H9 (cell line): ENCODE data around the gene CYP27A1. TPM values are rescaled to one million over a fixed set of nuclear protein-coding genes. Genes with fewer than 3 reads are reported as not detected.

ENCODE experiments used
- DNase-seq: peaks from one replicate; pipeline ENCODE4 v3.0.0-alpha.2; 2017
- H2AFZ ChIP-seq: one replicate; pipeline ENCODE4 v1.6.1; 2013; ENCODE audit warnings: mild to moderate bottlenecking, low read length, control low read depth, moderate library complexity
- H2AK5ac ChIP-seq: 2 replicates; pipeline ENCODE4 v1.6.1; 2013; ENCODE audit warnings: low read length, control low read depth, mixed read lengths; ENCODE audit not compliant: insufficient read length
- H2BK120ac ChIP-seq: one replicate; pipeline ENCODE4 v1.6.1; 2013; ENCODE audit warnings: low read depth, mild to moderate bottlenecking, low read length, control low read depth, inconsistent platforms; ENCODE audit not compliant: poor library complexity, severe bottlenecking
- H2BK12ac ChIP-seq: 2 replicates; pipeline ENCODE4 v1.6.1; 2013; ENCODE audit warnings: low read length, control low read depth, mixed read lengths, low read depth; ENCODE audit not compliant: insufficient read length
- H2BK15ac ChIP-seq: 2 replicates; pipeline ENCODE4 v1.6.1; 2013; ENCODE audit warnings: low read depth, low read length, control low read depth
- H2BK20ac ChIP-seq: one replicate; pipeline ENCODE4 v1.6.1; 2013; ENCODE audit warnings: low read depth, mild to moderate bottlenecking, low read length, control low read depth, inconsistent platforms; ENCODE audit not compliant: poor library complexity, severe bottlenecking
- H2BK5ac ChIP-seq: 2 replicates; pipeline ENCODE4 v1.6.1; 2013; ENCODE audit warnings: low read length, control low read depth, mixed read lengths; ENCODE audit not compliant: insufficient read length
- H3K14ac ChIP-seq: 2 replicates; pipeline ENCODE4 v1.6.1; 2013; ENCODE audit warnings: low read length, control low read depth; ENCODE audit not compliant: insufficient read depth
- H3K18ac ChIP-seq: 2 replicates; pipeline ENCODE4 v1.6.1; 2013; ENCODE audit warnings: low read depth, mild to moderate bottlenecking, mixed read lengths, low read length, control low read depth; ENCODE audit not compliant: insufficient read length
- H3K23ac ChIP-seq: 2 replicates; pipeline ENCODE4 v1.6.1; 2013; ENCODE audit warnings: low read length, control low read depth, mixed read lengths, low read depth; ENCODE audit not compliant: insufficient read length
- H3K23me2 ChIP-seq: 2 replicates; pipeline ENCODE4 v1.6.1; 2013; ENCODE audit warnings: low read depth, mild to moderate bottlenecking, mixed read lengths, low read length, control low read depth; ENCODE audit not compliant: insufficient read length, poor library complexity, severe bottlenecking
- H3K27ac ChIP-seq: 2 replicates; pipeline ENCODE4 v1.5.1; 2013; ENCODE audit warnings: low read length, control low read depth, mixed read lengths, low read depth; ENCODE audit not compliant: insufficient read length
- H3K27me3 ChIP-seq: 2 replicates; pipeline ENCODE4 v1.6.1; 2013; ENCODE audit warnings: low read length, control low read depth, inconsistent platforms; ENCODE audit not compliant: insufficient read depth
- H3K4ac ChIP-seq: 2 replicates; pipeline ENCODE4 v1.6.1; 2013; ENCODE audit warnings: low read depth, mild to moderate bottlenecking, control low read depth, inconsistent platforms, low read length, moderate library complexity
- H3K4me1 ChIP-seq: 2 replicates; pipeline ENCODE4 v1.6.1; 2013; ENCODE audit warnings: low read length, control low read depth, inconsistent platforms; ENCODE audit not compliant: insufficient read depth
- H3K4me2 ChIP-seq: 2 replicates; pipeline ENCODE4 v1.6.1; 2013; ENCODE audit warnings: low read length, control low read depth, mixed read lengths; ENCODE audit not compliant: insufficient read length, insufficient read depth
- H3K56ac ChIP-seq: 2 replicates; pipeline ENCODE4 v1.6.1; 2013; ENCODE audit warnings: low read depth, mild to moderate bottlenecking, mixed read lengths, low read length, control low read depth; ENCODE audit not compliant: insufficient read length
- H3K79me1 ChIP-seq: 2 replicates; pipeline ENCODE4 v1.6.1; 2013; ENCODE audit warnings: low read depth, mild to moderate bottlenecking, moderate library complexity, low read length, control low read depth, inconsistent platforms; ENCODE audit not compliant: insufficient read depth, poor library complexity, severe bottlenecking
- H3K79me2 ChIP-seq: 2 replicates; pipeline ENCODE4 v1.6.1; 2013; ENCODE audit warnings: low read length, control low read depth, inconsistent platforms; ENCODE audit not compliant: insufficient read depth
- H3K9ac ChIP-seq: 2 replicates; pipeline ENCODE4 v1.6.1; 2013; ENCODE audit warnings: low read length, control low read depth, mixed read lengths; ENCODE audit not compliant: insufficient read length; ENCODE audit errors: extremely low read depth
- H3K9me3 ChIP-seq: one replicate; pipeline ENCODE4 v1.6.1; 2013; ENCODE audit warnings: low read depth, low read length, inconsistent platforms; ENCODE audit not compliant: control insufficient read depth
- H3T11ph ChIP-seq: one replicate; pipeline ENCODE4 v1.6.1; 2013; ENCODE audit warnings: mild to moderate bottlenecking, low read length, control low read depth, inconsistent platforms
- H4K20me1 ChIP-seq: one replicate; pipeline ENCODE4 v1.6.1; 2013; ENCODE audit not compliant: control insufficient read depth, insufficient read length, insufficient read depth
- H4K5ac ChIP-seq: 2 replicates; pipeline ENCODE4 v1.6.1; 2013; ENCODE audit warnings: low read depth, mild to moderate bottlenecking, mixed read lengths, low read length, control low read depth; ENCODE audit not compliant: insufficient read length
- H4K8ac ChIP-seq: replicated peaks from 2 replicates; pipeline ENCODE4 v1.6.1; 2013; ENCODE audit warnings: low read length, control low read depth, mixed read lengths, low read depth; ENCODE audit not compliant: insufficient read length
- H4K91ac ChIP-seq: 2 replicates; pipeline ENCODE4 v1.6.1; 2013; ENCODE audit warnings: low read depth, mild to moderate bottlenecking, moderate library complexity, mixed read lengths, low read length, control low read depth; ENCODE audit not compliant: insufficient read length
- H3K27ac Mint-ChIP-seq, 3 experiments: 2 replicates in 2 of 3; 3 replicates in 1 of 3; pipeline ENCODE4 v1.8.0; 2020 to 2021; ENCODE audit warnings: mixed read lengths in 3 of 3, mild to moderate bottlenecking in 1 of 3, moderate library complexity in 1 of 3
- H3K27me3 Mint-ChIP-seq: 2 replicates; pipeline ENCODE4 v1.8.0; 2021; ENCODE audit warnings: low read depth, mild to moderate bottlenecking, moderate library complexity, mixed read lengths
- H3K36me3 Mint-ChIP-seq, 3 experiments: 2 replicates in 2 of 3; 3 replicates in 1 of 3; pipeline ENCODE4 v1.8.0; 2020 to 2021; ENCODE audit warnings: low read depth in 3 of 3, mixed read lengths in 3 of 3; ENCODE audit not compliant: insufficient read depth in 1 of 3
- H3K4me1 Mint-ChIP-seq, 2 experiments: 2 replicates each; pipeline ENCODE4 v1.8.0; 2020; ENCODE audit warnings: mixed read lengths in 2 of 2
- H3K4me3 Mint-ChIP-seq, 2 experiments: 2 replicates in 1 of 2; 3 replicates in 1 of 2; pipeline ENCODE4 v1.8.0; 2020 to 2021; ENCODE audit warnings: mild to moderate bottlenecking in 2 of 2, mixed read lengths in 2 of 2, moderate library complexity in 1 of 2
- H3K9me3 Mint-ChIP-seq, 2 experiments: 2 replicates in 1 of 2; 3 replicates in 1 of 2; pipeline ENCODE4 v1.8.0; 2020; ENCODE audit warnings: mild to moderate bottlenecking in 2 of 2, mixed read lengths in 2 of 2, moderate library complexity in 1 of 2
- CTCF ChIP-seq: fragments of 200-600 bp; sonication (generic); conservative IDR thresholded peaks from 3 replicates; pipeline ENCODE4 v1.8.0; 2021; ENCODE audit warnings: antibody characterized with exemption, mild to moderate bottlenecking
- WGBS: extraction: QIAGEN DNeasy Blood & Tissue Kit; methylation state at CpG from one replicate; pipeline ENCODE4 v1.1.7; 2013; ENCODE audit warnings: missing lambda C conversion rate, low lambda C conversion rate, mixed read lengths; ENCODE audit not compliant: insufficient read length; ENCODE audit errors: extremely low coverage; 5-methylcytosine and 5-hydroxymethylcytosine counted together
- total RNA-seq: library from RNA; stranded (reverse); gene quantifications from 2 replicates; pipeline ENCODE4 v1.2.1, GENCODE V29; 2021

CYP27A1 gene
- total RNA-seq, 1 experiment from 2014 or later: 3.1 TPM

- Histone ChIP-seq H4K20me1 (no peaks in the 10 kb centered on the region), H2AFZ (no peak overlapping the region), H3K4ac (no peak overlapping the region), H3K4me2 (no peak overlapping the region), H3K9ac (no peak overlapping the region), H2AK5ac (no peak overlapping the region), H3K9me3 (no peaks in the 10 kb centered on the region), H2BK5ac (no peak overlapping the region), H3K4me1 (peaks cover 2% of the 10 kb centered on the region), H2BK20ac (no peak overlapping the region), H3K23me2 (peaks cover 3% of the 10 kb centered on the region), H3K14ac (no peak overlapping the region), H3K27ac (no peak overlapping the region), H4K91ac (no peak overlapping the region), H2BK12ac (no peak overlapping the region), H2BK15ac (no peak overlapping the region), H3K79me1 (no peaks in the 10 kb centered on the region), H3K56ac (no peak overlapping the region), H3T11ph (no peak overlapping the region), H2BK120ac (no peak overlapping the region), H3K18ac (no peak overlapping the region), H4K5ac (no peak overlapping the region), H3K23ac (no peak overlapping the region), H3K79me2 (no peaks in the 10 kb centered on the region), H3K27me3 (peaks cover 84% of the 10 kb centered on the region), H4K8ac (no peak overlapping the region)
- DNase-seq: no peak
- H3K4me3 Mint-ChIP-seq: peak overlapping the region in 1 of 2 experiments; percentile 85; a peak in 2 of 5 replicates
- peaks cover 0 to 3% of the 10 kb centered on the region in 2 experiments; a peak in 1 of 5 replicates for H3K9me3 Mint-ChIP-seq
- no CpG with 5 or more reads among the region's 10 CpGs for WGBS
- H3K27ac Mint-ChIP-seq: no peak overlapping the region; a peak in 1 of 7 replicates
- no peak for TF ChIP-seq CTCF
- H3K36me3 Mint-ChIP-seq: no peaks in the 10 kb centered on the region
- peaks cover 39 to 67% of the 10 kb centered on the region in 2 experiments for H3K4me1 Mint-ChIP-seq
- H3K27me3 Mint-ChIP-seq: peaks cover 98% of the 10 kb centered on the region
Observed at GRCh38 chr2:218857371-218858137, 75.6 kb downstream of the CYP27A1 start.
